GM18520 (cell line): ENCODE results near the gene RASSF4.

Experiments used
- ATAC-seq: cut with Tn5 transposase; IDR thresholded peaks from one replicate; pipeline ENCODE4 v1.9.1; 2021; ENCODE audit not compliant: unreplicated experiment

RASSF4 gene

GRCh38 chr10:44961931-44962750, 2.5 kb downstream of the RASSF4 start:
- no peak for ATAC-seq

DNA sequence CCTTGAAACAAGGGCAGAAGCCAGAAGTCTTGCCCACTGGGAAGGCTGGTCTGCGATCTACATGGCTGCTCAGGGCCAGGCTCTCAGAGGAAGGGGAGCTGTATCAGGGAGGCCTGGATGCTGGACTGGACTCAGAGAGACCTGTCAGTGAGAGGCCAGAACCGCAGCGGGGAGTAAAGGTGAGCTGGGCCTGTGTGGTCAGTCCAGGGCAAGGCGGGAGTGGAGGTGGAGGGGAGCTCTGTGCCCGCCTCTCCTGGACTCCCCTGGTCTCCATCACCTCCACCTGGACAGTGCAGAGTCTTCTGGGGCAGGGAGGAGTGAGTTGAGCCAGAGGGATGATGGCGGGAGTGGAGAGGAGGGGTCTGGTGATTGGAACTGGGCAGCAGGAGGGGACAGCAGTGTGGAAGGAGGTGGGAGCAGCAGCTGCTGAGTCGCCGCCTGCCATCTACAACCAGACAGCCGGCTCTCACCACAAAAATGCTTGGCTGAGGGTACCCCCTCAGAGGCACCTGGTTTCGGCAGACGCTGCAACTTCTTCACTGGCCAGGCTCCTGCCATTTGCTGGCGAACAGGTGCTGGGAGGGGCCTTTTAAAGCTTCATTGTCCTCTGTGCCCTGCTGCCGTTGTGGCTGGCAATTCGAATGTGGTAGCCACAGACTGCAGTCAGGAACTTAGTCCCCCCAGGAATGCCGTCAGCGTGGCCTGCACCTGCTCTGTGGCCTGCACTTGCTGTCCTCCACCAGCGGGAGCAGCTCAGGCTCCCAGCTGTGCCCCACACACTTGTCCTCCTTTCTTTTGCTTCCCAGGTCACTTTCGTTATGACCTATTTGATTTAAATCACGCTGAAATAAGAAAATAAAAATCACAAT, 3.5 kb downstream of the RASSF4 start:
- no peak for ATAC-seq

DNA sequence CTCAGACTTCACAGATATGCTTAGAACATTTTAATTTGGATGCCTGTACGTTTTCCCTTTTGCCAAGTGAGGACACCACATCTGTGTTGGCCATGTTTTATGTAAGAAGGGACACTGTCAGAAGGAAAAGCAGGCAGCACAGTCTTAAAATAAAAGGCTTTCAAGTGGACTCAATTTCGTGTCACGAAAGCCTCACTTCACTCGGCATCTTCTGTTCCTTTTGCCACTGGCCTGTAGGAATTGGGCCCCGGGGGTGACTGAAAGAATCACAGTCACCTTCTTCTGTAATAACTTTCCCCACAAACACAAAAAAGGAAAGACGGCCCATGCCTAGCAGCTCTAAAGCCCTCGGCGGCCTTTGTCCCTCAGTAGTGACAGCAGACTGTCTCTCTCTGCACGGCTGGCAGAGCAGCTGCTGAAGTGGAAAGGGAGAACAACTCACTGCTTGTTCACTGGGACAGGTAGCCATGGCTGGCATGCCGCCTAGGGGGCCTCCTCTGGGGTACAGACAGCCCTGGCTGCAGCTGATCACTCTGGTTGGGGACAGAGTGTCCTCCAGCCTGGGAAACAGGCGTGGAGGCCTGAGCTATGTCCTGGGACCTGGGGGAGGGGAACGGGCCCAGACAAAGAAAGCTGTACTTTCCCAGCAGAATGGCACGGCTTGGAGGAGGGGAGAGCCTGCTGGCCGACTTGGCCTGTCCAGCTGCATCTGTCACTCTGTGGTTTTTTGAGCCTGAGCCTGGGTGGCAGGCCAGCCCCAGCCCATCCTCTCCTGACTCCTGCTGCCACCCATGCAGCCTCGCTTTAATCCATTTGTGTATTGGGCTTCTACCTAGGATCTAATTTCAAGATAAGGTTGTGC, 4.4 kb downstream of the RASSF4 start:
- no peak for ATAC-seq

DNA sequence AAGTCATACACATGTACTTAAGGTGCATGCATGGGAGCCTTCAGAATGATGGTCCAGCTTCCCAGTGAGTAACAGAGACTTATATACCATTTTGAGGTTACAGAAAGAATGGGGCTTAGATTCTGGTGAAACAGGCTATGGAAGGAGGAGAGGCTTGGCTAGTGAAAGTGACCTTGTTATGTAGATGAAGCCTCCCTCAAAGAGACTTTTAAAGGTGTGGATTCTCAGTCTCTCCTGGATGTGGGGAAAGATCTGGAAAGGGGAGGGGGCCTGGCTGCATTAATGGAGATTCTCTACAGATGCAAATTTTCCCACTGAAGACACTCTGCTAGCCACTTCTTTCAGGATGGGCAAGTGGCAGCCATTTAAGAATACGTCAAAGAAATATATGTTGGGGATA, 5.5 kb downstream of the RASSF4 start:
- no peak for ATAC-seq

DNA sequence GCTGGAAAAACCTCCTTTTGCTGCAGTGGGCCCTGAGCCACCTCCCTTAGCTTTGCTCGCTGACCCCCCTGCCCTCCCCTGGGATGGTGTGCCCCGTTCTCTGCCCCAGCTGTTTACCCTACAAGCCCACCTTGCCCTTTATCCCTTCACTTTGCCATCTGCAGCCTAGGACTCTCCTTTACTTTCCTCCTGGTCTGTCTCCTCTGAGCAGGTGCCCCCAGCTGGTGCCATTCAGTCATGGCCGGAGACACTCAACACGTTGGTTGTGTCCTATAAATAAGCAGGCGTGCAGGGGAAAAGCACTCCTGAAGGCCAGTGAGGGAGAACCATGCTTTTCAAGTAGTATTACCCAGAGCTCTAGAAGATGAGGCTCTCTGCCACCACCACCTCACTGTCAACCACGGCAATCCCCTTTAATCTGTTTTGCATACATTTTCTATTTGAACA, 6.1 kb downstream of the RASSF4 start:
- peak; percentile 42 for ATAC-seq

DNA sequence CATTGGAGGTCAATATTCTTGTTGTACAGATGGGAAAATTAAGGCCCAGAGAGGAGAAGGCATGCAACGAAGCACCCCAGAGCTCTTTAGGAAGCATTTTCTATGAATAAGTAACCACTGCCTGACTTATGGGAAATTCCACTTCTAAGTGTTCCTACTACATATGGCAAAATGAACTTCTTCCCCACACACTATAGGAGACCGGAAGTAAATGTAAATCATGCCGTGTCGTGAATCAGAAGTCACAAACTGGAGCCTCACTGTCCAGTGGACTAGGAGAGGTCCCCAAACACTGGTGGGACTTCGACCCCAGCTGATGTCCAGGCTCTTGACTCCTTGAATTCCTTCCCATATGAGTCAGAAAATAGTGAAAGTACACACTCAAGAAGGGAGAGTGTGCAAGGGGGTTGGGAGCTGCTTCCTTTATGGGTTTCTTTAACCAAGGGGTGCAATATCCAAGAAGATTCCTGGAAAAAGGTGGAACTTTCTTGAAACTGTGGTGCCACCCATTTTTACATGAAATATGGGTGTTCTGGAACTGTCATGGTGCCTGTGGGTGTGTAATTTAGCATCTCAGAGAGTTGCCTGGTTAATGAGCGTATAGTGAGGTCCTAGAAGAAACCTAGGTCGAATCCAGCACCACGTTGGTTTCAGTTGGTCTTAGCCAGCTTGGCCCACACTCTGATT, 6.7 kb downstream of the RASSF4 start:
- peak; percentile 35 for ATAC-seq

GRCh38 chr10:44966816-44967509, 7.4 kb downstream of the RASSF4 start:
- no peak for ATAC-seq

GRCh38 chr10:44967616-44968015, 8.0 kb downstream of the RASSF4 start:
- ATAC-seq: no peak

DNA sequence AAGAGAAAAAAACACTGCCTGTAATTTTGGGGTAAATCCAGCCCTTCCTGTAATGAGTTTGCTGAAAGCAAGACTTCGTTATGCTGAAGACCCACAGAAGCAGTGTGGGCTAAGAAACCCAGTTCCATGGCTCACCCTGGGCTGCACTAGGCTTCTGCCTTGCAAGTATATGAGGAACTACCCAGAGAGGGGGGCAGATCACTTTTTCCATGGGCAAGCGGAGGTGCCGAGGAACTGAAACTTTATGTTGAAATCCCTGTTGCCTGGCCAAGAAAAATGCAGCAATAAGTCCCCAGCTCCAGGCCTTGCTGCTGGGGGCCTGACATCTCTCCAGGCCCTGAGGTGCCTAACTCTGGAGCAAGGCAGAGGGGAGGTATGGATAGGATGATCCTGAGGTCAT, 8.5 kb downstream of the RASSF4 start:
- ATAC-seq: no peak

- no peak for ATAC-seq
Measured at GRCh38 chr10:44968500-44969400, 9.1 kb downstream of the RASSF4 start.

- no peak for ATAC-seq
Measured at GRCh38 chr10:44969854-44970253, 10.3 kb downstream of the RASSF4 start.

DNA sequence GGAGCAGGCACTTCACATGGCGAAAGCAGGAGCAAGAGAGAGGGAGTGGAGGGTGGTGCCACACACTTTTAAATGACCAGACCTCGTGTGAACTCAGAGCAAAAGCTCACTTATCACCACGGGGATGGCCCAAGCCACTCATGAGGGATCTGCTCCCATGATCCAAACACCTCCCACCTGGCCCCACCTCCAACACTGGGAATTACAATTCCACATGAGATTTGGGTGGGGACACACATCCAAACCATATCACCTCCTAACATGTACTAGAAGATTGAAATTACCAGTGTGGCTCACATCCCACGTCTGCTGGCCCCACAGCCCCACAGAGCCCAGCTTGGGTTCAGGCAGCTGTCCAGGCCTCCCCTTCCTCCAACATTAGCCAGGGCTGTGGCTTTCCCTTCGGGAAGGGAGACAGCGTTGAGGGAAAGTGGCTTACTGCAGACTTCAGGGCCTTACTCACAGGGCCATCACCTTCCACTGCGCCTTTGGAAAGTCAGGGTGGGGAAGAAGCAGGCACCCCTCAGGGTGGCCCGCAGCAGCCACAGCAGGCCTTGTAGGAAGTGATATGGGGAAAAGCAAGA, 11.3 kb downstream of the RASSF4 start:
- no peak for ATAC-seq

DNA sequence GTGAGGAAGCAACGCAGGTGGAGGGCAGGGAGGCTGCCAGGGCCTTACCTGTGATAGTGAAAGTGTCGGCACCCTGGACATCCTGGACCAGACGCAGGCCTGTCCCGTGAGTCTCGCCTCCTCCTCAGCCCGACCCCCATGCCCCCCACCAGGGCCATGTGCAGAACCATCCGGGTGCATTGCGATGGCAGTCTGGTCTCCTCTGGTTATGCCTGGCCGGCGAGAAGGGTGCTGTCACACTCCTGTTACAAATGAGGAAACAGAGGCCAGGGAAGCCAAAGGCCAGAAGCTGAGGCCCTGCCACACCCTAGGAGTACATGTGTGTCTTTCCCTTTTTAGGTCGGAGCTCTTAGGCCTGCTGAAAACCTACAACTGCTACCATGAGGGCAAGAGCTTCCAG, 11.8 kb downstream of the RASSF4 start:
- ATAC-seq: no peak

DNA sequence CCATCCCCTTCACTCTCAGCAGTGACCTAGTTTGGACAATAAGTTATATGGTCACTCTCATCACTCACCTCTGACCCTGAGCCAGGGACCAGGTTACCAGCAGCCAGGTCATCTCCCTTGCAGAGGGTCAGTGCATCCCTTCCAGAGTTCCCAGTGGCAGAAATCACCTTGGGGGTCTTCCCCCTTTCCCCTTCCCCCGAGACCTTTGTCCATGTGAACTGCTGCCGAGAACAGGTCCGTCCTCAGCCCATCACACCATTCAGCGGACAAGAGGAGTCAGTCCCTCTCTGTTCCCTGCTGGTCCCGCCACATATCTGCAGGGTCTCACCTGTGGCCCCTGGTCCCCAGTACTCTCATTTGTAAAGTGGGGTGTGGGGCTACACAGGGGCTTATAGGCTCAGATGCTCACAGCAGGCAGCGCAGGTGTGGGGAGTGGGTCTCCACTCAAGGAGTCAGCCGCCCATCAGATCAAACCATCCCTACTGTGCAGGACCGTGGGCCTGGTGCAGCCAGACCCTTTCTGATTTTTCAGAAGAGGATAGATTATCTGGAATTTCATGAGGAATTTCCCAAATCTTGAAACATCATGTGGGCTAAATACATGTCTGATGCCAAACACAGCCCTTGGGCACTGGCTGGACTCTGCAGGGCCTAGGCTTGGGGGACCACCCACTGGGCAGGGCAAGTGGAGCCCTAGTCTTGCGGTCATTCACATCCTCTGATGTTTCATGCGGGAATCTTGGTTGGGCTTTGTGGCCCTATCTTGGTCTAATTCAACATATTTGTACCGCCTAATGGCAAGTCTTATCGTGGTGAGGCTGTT, 12.5 kb downstream of the RASSF4 start:
- ATAC-seq: no peak

DNA sequence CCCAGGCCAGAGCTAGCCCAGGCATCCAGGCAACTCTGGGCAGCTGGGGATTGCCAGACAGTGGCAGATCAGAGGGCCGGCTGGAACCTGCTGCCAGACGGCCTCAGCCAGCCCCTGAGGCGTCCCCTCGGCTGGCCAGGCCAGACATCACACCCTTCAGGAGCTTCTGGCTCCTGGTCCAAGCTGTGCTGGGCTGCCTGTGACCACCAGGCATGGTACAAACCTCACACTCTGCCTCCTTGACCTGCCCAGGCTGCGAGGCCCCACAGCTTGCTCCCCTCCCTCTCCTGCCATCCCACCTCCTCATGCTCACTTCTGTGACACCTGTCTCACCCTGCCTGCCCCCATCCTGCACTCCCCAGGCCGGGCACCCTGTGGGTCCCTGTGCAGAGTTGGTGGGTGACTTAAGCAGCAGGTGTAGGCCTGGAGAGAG, 13.3 kb downstream of the RASSF4 start:
- ATAC-seq: no peak

DNA sequence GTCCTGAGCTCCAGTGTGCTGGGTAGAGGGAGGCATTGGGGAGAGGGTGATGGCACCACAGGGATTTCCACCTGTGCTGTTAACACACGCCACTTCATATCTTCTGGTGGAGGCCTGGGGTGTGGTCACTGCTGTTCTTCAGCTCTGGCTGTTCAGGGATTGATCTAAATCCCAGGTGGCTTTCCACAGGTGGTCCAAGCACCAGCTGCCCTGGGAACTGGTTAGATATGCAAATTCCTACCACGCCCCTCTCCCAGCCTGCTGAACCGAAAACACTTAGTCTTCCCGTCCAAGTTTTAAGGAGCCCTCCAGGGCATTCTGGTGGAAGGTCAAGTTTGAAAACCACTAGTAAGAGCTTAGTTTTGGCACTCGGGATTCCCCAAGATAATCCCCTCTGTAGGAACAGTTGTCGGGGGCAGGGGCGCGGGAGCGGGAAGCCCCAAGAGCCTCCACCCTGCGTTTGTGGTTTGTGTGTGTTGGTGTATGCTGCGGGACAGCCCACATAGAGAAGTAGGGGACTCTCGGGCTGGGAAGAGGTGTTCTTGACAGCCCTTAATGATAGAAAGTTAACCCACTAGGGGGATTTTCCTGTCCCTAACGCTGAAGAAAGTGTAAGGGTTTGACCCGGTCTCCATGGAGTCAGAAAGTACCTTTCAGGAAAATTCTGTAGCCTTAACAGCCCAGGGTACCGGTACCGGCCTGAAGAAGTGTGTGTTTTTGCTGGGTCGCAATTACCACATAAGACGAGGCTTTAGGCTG, 13.9 kb downstream of the RASSF4 start:
- ATAC-seq: no peak

DNA sequence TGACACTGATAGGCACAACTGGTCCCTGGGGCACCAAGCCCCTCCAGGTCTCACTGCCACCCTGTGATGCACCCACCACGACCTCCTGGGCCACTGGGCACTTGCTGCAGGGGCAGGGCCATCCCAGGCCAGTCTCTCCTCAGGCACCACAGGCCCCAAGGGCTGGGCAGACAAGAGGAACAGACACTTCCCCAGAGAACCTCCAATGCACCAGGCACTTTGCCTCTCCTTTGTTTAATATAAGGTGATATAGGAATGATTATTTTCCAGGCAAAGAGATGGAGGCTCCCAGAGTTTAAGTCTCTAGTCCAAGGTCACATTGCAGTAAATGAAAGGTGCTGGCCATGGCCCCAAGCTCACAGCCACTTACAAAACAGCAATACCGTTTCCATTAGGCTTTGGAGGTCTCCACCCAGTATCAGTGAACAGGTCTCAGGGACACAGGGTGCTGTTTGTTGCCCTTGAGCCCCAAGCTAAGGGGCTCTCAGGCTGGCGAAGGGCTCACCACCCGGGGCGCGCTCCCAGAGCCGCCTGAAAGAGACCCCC, 14.6 kb downstream of the RASSF4 start:
- ATAC-seq: no peak
